ENCODE data around the gene MORN1. TPM values are rescaled to one million over a fixed set of nuclear protein-coding genes. Genes with fewer than 3 reads are reported as not detected.

Gene MORN1
- total RNA-seq, 2 experiments from 2014 or later: 5.9 to 6.6 TPM

GRCh38 chr1:2277741-2278488 lies 113.4 kb downstream of the MORN1 start:
- H3K4me3 Mint-ChIP-seq: no peak overlapping the region
- ChIA-PET CTCF (no interaction called here), POLR2A (no interaction called here)
- ATAC-seq: no peak
- peaks cover 14% of the 10 kb centered on the region for H3K36me3 Mint-ChIP-seq (ENCODE audit: low read depth)
- no peaks in the 10 kb centered on the region for H3K27me3 Mint-ChIP-seq
- H3K27ac Mint-ChIP-seq: peak overlapping the region; percentile 7
- no peak for DNase-seq
- intact Hi-C loops (cut with micrococcal nuclease): no loop called here
- H3K4me1 Mint-ChIP-seq (ENCODE audit: low read depth): peaks cover 62% of the 10 kb centered on the region
- TF ChIP-seq CTCF (IDR thresholded peaks at IDR 0.05): no peak
- H3K9me3 Mint-ChIP-seq: no peaks in the 10 kb centered on the region

- Mint-ChIP-seq H3K4me1 (ENCODE audit: low read depth) (peaks cover 65% of the 10 kb centered on the region), H3K4me3 (no peak overlapping the region), H3K9me3 (no peaks in the 10 kb centered on the region), H3K36me3 (ENCODE audit: low read depth) (peaks cover 14% of the 10 kb centered on the region), H3K27me3 (no peaks in the 10 kb centered on the region), H3K27ac (peak overlapping the region; percentile 42)
- POLR2A ChIA-PET: interaction anchor here (1.0 to 1.7 kb wide), 2 partner anchors 14 to 15 kb away, joined by 3 to 6 read pairs; no protein-coding TSS in a partner anchor
- CTCF ChIA-PET: interaction anchor here (1.2 to 1.3 kb wide), 2 partner anchors 10 to 38 kb away, joined by 3 to 5 read pairs; no protein-coding TSS in a partner anchor
- ATAC-seq: no peak
- no peak for DNase-seq
- TF ChIP-seq CTCF (IDR thresholded peaks at IDR 0.05): no peak
- intact Hi-C loops (cut with micrococcal nuclease): no loop called here
Observed at GRCh38 chr1:2276803-2277580, 114.4 kb downstream of the MORN1 start.

GRCh38 chr1:2275796-2276536 lies 115.4 kb downstream of the MORN1 start:
- peaks cover 68% of the 10 kb centered on the region for H3K4me1 Mint-ChIP-seq (ENCODE audit: low read depth)
- H3K27ac Mint-ChIP-seq: peak overlapping the region; percentile 49
- DNase-seq (no peak), ATAC-seq (peak; percentile 24)
- ChIA-PET CTCF (interaction anchor here (1.1 to 1.3 kb wide), 3 partner anchors 9 to 57 kb away, joined by 3 to 5 read pairs (median 3); no protein-coding TSS in a partner anchor), POLR2A (interaction anchor here (0.9 to 1.7 kb wide), 4 partner anchors 13 to 93 kb away, joined by 3 to 6 read pairs (median 4); no protein-coding TSS in a partner anchor)
- peaks cover 14% of the 10 kb centered on the region for H3K36me3 Mint-ChIP-seq (ENCODE audit: low read depth)
- TF ChIP-seq CTCF (IDR thresholded peaks at IDR 0.05): no peak
- H3K27me3 Mint-ChIP-seq: no peaks in the 10 kb centered on the region
- H3K9me3 Mint-ChIP-seq: no peaks in the 10 kb centered on the region
- intact Hi-C loops (cut with micrococcal nuclease): no loop called here
- no peak overlapping the region for H3K4me3 Mint-ChIP-seq

GRCh38 chr1:2274929-2275475 lies 116.4 kb downstream of the MORN1 start:
- no peak for TF ChIP-seq CTCF (IDR thresholded peaks at IDR 0.05)
- CTCF ChIA-PET: interaction anchor here (1.1 kb wide), 1 partner anchor 14 kb away, joined by 3 read pairs; no protein-coding TSS in a partner anchor
- Mint-ChIP-seq H3K4me1 (ENCODE audit: low read depth) (peaks cover 72% of the 10 kb centered on the region), H3K27ac (peak overlapping the region; percentile 68), H3K27me3 (no peaks in the 10 kb centered on the region), H3K4me3 (no peak overlapping the region), H3K36me3 (ENCODE audit: low read depth) (peaks cover 12% of the 10 kb centered on the region), H3K9me3 (no peaks in the 10 kb centered on the region)
- intact Hi-C loops (cut with micrococcal nuclease): no loop called here
- DNase-seq (peak; percentile 37), ATAC-seq (peak; percentile 50)
- POLR2A ChIA-PET: no interaction called here

Measured in activated CD8-positive, alpha-beta T cell treated with anti-CD3 and anti-CD28 coated beads for 36 hours (primary cell).